DMS53 treated with DMSO at 0.1 percent for 48 hours (cell line): ENCODE data around the gene CD3G.
"Not testable (repeated sequence)": the region's sequence is repeated elsewhere in the genome, so short reads cannot be mapped to it uniquely, and the experiment has no call there.

ENCODE experiments used
- DNase-seq: peaks from one replicate; lab custom pipeline; 2025; ENCODE audit not compliant: unreplicated experiment; lab: John Stamatoyannopoulos, UW

Gene CD3G

GRCh38 chr11:118343981-118344515 lies at the start of gene CD3G:
Gene CD3G, plus strand, starts transcription at chr11:118344344. Its CDS starts 80 bp downstream, at chr11:118344424.
- DNase-seq: no peak

DNA sequence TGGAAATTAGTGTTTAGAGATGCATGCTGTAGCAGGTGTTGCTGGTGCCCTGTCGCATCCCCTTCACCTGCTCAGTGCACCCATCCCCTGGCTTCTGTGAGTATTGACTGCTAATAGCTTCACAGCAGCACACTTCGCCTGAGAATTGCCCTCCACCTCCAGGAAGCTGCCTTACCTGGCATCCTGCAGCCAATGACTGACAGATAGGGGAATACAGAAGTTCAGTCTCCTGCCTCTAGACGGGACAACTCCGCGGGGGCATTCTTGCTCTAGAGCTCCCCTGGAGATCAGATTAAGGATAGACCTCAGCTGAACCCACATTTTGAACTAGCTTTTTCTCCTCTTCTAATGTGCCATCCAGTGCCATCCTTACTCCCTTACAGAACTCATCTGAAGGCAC lies 48.9 kb upstream of the CD3G start:
- no peak for DNase-seq

DNA sequence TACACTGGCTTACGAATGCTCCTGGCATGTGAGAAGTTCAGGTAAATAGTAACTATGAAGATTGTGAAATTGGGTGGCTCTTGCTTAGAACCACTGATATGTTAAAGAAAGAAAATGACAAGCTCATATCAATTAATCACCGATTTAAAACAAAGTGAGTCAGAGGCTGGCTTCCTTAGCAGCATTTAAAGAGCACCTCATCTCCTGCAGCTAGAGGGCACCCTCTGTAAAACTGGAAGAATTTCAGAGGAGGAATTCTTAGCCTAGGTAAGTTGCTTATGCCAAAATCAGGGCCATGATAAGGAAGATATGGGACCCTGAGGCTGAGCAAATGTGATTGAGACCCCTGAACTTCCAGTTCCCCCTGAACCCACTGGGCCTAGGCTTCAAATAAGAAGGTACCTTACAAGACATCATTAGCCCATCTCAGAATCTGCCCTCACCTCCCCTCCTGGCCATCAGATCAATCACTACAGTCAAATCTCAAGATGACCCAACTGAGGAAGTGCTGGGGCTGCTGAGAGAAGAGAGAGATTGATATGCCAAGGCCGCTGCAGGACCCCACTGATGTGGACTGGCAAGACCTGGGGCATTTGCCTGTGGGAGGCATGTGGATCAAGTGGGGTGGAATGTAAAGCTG lies 48.2 kb upstream of the CD3G start:
- DNase-seq: peak; percentile 27

DNA sequence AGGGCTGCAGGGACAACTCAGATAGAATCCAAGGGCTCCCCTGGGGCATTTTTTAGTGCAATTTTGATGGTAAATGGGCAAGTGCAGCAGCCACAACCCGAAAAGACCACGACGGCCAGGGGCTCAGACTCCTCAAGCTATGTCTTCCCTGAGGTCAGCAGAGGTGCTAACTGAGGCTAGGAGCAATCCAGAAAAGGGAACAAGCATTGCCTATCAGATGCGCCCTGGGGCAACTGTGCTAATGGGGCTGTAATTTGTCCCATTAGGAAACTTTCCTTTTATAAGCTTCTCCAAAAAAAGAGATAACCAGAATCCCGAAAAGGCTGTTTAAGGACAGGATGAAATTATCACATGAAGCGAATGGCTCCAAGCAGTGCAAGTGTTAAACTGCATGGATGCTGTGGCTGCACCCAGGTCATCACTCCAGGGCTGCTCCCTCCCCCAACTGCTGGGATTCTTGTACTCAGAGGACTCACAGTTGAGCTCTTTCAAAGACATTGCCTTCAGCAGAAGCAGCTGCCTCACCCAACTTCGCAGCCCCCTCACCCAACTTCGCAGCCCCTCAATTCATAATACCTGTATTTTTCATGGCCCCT lies 42.4 kb upstream of the CD3G start:
- no peak for DNase-seq

DNA sequence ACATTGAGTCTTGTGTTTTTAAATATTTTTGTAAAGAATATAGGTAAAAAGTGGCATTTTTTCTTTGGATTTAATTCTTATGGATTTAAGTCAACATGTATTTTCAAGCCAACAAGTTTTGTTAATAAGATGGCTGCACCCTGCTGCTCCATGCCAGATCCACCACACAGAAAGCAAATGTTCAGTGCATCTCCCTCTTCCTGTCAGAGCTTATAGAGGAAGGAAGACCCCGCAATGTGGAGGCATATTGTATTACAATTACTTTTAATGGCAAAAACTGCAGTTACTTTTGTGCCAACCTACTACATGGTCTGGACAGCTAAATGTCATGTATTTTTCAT lies 39.9 kb upstream of the CD3G start:
- DNase-seq: no peak

- no peak for DNase-seq
Measured at GRCh38 chr11:118304568-118305248, 39.4 kb upstream of the CD3G start, which contains the start of gene CD3E. Gene CD3E, plus strand, starts transcription at chr11:118304730. Its CDS starts 223 bp downstream, at chr11:118304953.

- no peak for DNase-seq
Measured at GRCh38 chr11:118305726-118306125, 38.4 kb upstream of the CD3G start.

DNA sequence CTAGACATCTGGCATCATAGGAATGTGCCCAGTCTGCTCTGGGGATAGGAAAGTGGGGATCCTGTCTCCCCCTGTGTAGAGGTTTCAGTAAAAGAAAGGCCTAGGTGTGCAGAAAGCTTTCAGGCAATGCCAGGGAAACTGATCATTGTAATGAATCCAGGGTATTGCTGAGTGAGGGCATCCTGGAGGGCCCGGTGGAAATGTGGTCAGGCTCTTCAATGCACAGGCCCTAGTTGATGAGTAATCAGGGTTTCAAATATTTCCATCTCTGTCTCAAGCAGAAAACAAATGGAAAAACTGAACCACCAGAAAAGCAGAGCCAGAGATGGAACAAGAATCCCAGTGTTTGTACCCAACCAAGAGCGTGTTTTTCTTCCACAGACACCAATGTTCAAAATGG lies 37.6 kb upstream of the CD3G start:
- no peak for DNase-seq

GRCh38 chr11:118308995-118309528 lies 35.1 kb upstream of the CD3G start:
- DNase-seq: not testable (repeated sequence)

GRCh38 chr11:118310271-118310670 lies 33.9 kb upstream of the CD3G start:
- no peak for DNase-seq

DNA sequence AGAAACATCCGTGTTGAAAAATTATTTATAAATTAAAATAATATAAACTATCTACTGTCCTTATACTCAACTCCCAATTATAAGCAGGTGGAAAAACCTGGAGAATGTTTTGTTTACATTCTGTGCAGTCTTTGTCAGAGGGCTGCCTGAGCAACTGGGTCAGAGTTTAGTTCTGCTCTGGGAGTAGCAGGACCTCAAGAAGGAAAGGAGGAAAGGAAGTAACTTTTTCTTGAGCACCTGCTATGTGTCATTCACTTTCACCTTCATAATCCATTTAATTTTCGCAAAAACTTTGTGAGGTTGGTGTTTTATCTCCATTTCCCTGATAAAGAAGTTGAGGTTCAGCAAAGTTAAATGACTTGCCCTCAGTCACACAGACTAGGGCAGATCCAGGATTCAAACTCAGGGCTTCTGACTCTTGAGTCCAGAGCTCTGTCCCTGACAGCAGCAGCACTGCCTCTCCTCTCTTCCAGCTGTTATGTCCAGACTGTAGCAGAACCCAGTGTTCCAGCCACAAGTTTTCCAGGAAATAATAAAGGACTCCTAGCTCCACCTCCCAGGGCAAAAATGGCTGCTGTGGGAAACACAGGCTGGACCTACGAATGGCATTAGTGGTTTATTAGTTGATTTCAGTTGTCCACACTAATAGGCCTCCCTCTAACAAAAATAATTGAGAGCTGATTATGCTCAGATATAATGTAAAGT lies 33.2 kb upstream of the CD3G start:
- DNase-seq: no peak

DNA sequence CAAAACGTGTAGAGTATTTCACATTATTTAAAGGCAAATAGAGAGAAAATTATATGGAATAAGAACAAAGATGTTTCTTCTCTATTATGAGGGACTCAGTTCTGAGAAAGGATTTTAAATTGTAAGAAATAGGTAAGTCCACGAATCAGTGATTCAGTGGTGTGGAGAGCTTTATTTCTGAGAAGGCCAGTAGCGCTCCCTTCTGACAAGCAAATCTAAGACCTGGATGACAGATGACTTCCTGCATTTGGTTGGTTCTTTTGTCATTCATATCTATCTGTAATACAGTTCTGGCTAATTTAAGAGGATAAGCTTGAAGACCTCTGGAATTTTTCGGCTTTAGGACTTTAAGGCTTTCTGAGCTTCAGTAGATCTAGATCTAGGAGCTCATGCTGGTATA lies 32.6 kb upstream of the CD3G start:
- no peak for DNase-seq

DNA sequence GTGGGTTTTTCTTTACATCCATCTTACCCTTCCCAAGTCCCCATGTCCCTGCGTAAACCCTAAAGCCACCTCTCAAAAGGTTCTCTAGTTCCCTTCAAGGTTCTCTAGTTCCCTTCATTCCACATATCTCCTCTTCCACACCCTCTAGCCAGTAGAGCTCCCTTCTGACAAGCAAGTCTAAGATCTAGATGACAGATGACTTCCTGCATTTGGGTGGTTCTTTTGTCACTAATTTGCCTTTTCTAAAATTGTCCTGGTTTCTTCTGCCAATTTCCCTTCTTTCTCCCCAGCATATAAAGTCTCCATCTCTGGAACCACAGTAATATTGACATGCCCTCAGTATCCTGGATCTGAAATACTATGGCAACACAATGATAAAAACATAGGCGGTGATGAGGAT lies 31.8 kb upstream of the CD3G start:
- DNase-seq: no peak

GRCh38 chr11:118313242-118313641 lies 30.9 kb upstream of the CD3G start:
- DNase-seq: no peak

DNA sequence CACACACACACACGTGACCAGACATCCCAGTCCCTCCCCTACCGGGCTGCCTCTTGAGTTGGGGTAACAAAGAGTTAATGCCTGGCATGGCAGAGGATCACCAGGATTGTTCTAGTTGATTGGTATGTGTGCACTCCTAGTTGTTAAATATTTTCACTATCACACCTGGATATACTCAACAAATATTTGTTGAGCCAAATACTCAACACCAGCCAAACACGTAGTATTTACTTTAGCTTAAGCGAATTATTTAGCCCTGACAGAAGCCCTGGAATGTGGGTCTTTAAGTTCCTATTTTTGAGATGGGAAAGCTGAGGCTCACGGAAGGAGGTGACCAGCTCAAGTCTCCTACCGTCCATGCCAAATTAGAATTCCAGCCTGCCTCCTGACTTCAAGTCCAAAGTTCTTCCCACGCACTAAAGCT lies 29.1 kb upstream of the CD3G start:
- peak; percentile 79 for DNase-seq

- DNase-seq: no peak
Measured at GRCh38 chr11:118318124-118318523, 26.0 kb upstream of the CD3G start.

DNA sequence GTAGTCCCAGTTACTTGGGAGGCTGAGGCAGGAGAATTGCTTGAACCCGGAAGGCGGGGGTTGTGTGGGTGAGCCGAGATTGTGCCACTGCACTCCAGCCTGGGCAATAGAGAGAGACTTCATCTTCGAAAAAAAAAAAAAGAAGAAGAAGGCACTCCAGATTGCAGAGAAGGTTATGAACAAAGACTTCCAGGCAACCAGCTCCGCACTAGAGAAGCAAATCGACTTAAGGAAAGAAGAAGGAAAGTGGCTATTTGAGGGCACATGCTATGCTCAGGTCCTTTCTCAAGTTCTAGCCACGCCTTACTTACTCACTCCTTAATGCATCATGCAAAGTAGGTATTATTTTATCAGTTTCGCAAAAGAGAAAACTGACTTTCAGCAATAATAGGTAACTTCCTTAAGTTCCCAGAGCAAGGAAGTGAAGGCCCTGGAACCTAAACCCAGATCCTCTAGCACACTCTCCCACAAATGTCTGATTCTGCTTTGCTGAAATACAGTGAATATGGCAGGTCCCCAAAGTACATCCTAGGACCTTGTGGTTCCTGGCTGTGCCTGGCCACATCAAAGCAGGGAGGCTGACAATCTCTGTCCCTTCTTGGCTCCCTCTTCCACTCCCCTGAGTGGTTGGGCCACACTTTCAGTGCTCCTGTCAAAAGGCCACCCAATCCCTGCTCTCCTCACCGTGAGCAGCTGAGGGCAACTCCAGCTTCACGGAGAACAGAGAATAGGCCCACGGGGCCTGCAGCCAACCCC lies 25.4 kb upstream of the CD3G start:
- no peak for DNase-seq

GRCh38 chr11:118319337-118319707 lies 24.8 kb upstream of the CD3G start:
- no peak for DNase-seq

- DNase-seq: no peak
Measured at GRCh38 chr11:118320515-118320914, 23.6 kb upstream of the CD3G start.

GRCh38 chr11:118321386-118322082 lies 22.6 kb upstream of the CD3G start:
- DNase-seq: peak; percentile 47
